OCI-LY7 (cell line): ENCODE data around the gene KRTAP12-2.

ENCODE experiments used
- CTCF ChIP-seq: fragments of 200-600 bp; sonication (generic); conservative IDR thresholded peaks from 2 replicates; pipeline ENCODE4 v1.5.1; 2014; ENCODE audit warnings: mild to moderate bottlenecking, antibody characterized with exemption, low read length, moderate library complexity, mixed read lengths
- EZH2phosphoT487 ChIP-seq: fragments of 200-600 bp; sonication (generic); IDR thresholded peaks from 2 replicates; pipeline ENCODE4 v1.6.1; 2018; ENCODE audit warnings: low read depth, borderline replicate concordance, mild to moderate bottlenecking, mixed run types, antibody characterized with exemption, low read length, moderate library complexity, mixed read lengths

GRCh38 chr21:44626673-44627143, 40.0 kb downstream of the KRTAP12-2 start, which contains the start of gene KRTAP10-9:
- TF ChIP-seq CTCF = no peak
- TF ChIP-seq EZH2phosphoT487 = no peak
